BLaER1 (cell line): Measurements from ENCODE around the gene FAM83C.

ENCODE experiments used
- H3K27ac ChIP-seq: shearing (Covaris generic); formaldehyde crosslinking; 2 replicates; pipeline ENCODE4 v1.8.1; 2022
- H3K27me3 ChIP-seq: shearing (Covaris generic); formaldehyde crosslinking; 2 replicates; pipeline ENCODE4 v1.8.1; 2022
- H3K36me3 ChIP-seq: shearing (Covaris generic); formaldehyde crosslinking; 2 replicates; pipeline ENCODE4 v1.8.1; 2022
- H3K4me1 ChIP-seq: shearing (Covaris generic); formaldehyde crosslinking; 2 replicates; pipeline ENCODE4 v1.8.1; 2022
- H3K4me2 ChIP-seq: shearing (Covaris generic); formaldehyde crosslinking; 2 replicates; pipeline ENCODE4 v1.8.1; 2022
- H3K4me3 ChIP-seq: shearing (Covaris generic); formaldehyde crosslinking; 2 replicates; pipeline ENCODE4 v1.8.1; 2022
- H3K9ac ChIP-seq: shearing (Covaris generic); formaldehyde crosslinking; 2 replicates; pipeline ENCODE4 v1.8.1; 2022
- H3K9me3 ChIP-seq: shearing (Covaris generic); formaldehyde crosslinking; 2 replicates; pipeline ENCODE4 v1.8.1; 2022
- H4K20me1 ChIP-seq: shearing (Covaris generic); formaldehyde crosslinking; 2 replicates; pipeline ENCODE4 v1.8.1; 2022
- Cebpa-rat ChIP-seq: shearing (Covaris generic); IDR thresholded peaks from 2 replicates; pipeline ENCODE4 v1.8.1; 2022

FAM83C gene

GRCh38 chr20:35292504-35293285, 470 bp upstream of the FAM83C start:
- no peak overlapping the region for H3K4me3 ChIP-seq
- H3K4me1 ChIP-seq = no peaks in the 10 kb centered on the region
- H4K20me1 ChIP-seq = no peaks in the 10 kb centered on the region
- TF ChIP-seq Cebpa-rat = no peak
- H3K4me2 ChIP-seq = no peak overlapping the region
- H3K9ac ChIP-seq = no peak overlapping the region
- H3K27ac ChIP-seq = no peak overlapping the region
- H3K9me3 ChIP-seq = no peaks in the 10 kb centered on the region
- H3K36me3 ChIP-seq = no peaks in the 10 kb centered on the region
- H3K27me3 ChIP-seq = no peaks in the 10 kb centered on the region; the same call in 1 of the 2 replicates

GRCh38 chr20:35290887-35291417, 1.3 kb downstream of the FAM83C start:
- Histone ChIP-seq H3K9ac (no peak overlapping the region), H3K4me3 (no peak overlapping the region), H4K20me1 (no peaks in the 10 kb centered on the region), H3K36me3 (no peaks in the 10 kb centered on the region), H3K9me3 (no peaks in the 10 kb centered on the region), H3K4me2 (no peak overlapping the region), H3K27me3 (no peaks in the 10 kb centered on the region), H3K4me1 (no peaks in the 10 kb centered on the region), H3K27ac (no peak overlapping the region)
- TF ChIP-seq Cebpa-rat = no peak

GRCh38 chr20:35290186-35290886, 1.9 kb downstream of the FAM83C start:
- Histone ChIP-seq H4K20me1 (no peaks in the 10 kb centered on the region), H3K27me3 (no peaks in the 10 kb centered on the region), H3K4me3 (no peak overlapping the region), H3K4me2 (no peak overlapping the region), H3K4me1 (peaks cover under 1% of the 10 kb centered on the region; the same call in 1 of the 2 replicates), H3K9me3 (no peaks in the 10 kb centered on the region), H3K36me3 (no peaks in the 10 kb centered on the region), H3K9ac (no peak overlapping the region), H3K27ac (no peak overlapping the region)
- no peak for TF ChIP-seq Cebpa-rat

- Histone ChIP-seq H3K27me3 (no peaks in the 10 kb centered on the region), H3K4me3 (no peak overlapping the region), H3K9ac (no peak overlapping the region), H3K4me1 (peaks cover 10% of the 10 kb centered on the region), H4K20me1 (peaks cover 3% of the 10 kb centered on the region; the same call in 1 of the 2 replicates), H3K36me3 (no peaks in the 10 kb centered on the region), H3K9me3 (no peaks in the 10 kb centered on the region), H3K4me2 (no peak overlapping the region), H3K27ac (no peak overlapping the region)
- no peak for TF ChIP-seq Cebpa-rat
Observed at GRCh38 chr20:35288325-35289060, 3.7 kb downstream of the FAM83C start.

GRCh38 chr20:35287509-35288324, 4.5 kb downstream of the FAM83C start:
- H3K9ac ChIP-seq = no peak overlapping the region
- H3K4me3 ChIP-seq = no peak overlapping the region
- peaks cover 3% of the 10 kb centered on the region; the same call in 1 of the 2 replicates for H3K36me3 ChIP-seq
- H4K20me1 ChIP-seq = peaks cover 10% of the 10 kb centered on the region; the same call in 1 of the 2 replicates
- H3K27me3 ChIP-seq = no peaks in the 10 kb centered on the region
- H3K9me3 ChIP-seq = no peaks in the 10 kb centered on the region
- no peak overlapping the region for H3K4me2 ChIP-seq
- no peak overlapping the region for H3K27ac ChIP-seq
- no peak for TF ChIP-seq Cebpa-rat
- peaks cover 18% of the 10 kb centered on the region for H3K4me1 ChIP-seq

GRCh38 chr20:35286899-35287508, 5.2 kb downstream of the FAM83C start:
- H3K9ac ChIP-seq = no peak overlapping the region
- no peak for TF ChIP-seq Cebpa-rat
- H3K27me3 ChIP-seq = no peaks in the 10 kb centered on the region
- peaks cover 18% of the 10 kb centered on the region for H3K4me1 ChIP-seq
- H3K36me3 ChIP-seq = peaks cover 10% of the 10 kb centered on the region
- no peaks in the 10 kb centered on the region for H3K9me3 ChIP-seq
- H3K4me2 ChIP-seq = no peak overlapping the region
- H3K27ac ChIP-seq = no peak overlapping the region
- H4K20me1 ChIP-seq = peaks cover 15% of the 10 kb centered on the region; the same call in 1 of the 2 replicates
- no peak overlapping the region for H3K4me3 ChIP-seq

GRCh38 chr20:35286077-35286898, 5.9 kb downstream of the FAM83C start:
- Histone ChIP-seq H3K27ac (no peak overlapping the region), H3K4me2 (no peak overlapping the region), H3K4me3 (no peak overlapping the region), H4K20me1 (peaks cover 15% of the 10 kb centered on the region; the same call in 1 of the 2 replicates), H3K4me1 (peaks cover 18% of the 10 kb centered on the region), H3K9me3 (no peaks in the 10 kb centered on the region), H3K27me3 (no peaks in the 10 kb centered on the region), H3K9ac (no peak overlapping the region), H3K36me3 (peaks cover 17% of the 10 kb centered on the region)
- no peak for TF ChIP-seq Cebpa-rat

GRCh38 chr20:35285806-35286076, 6.5 kb downstream of the FAM83C start:
- no peak overlapping the region for H3K27ac ChIP-seq

More at GRCh38 chr20:35285806-35286076, 6.5 kb downstream of the FAM83C start:
- Histone ChIP-seq H3K4me1 (peaks cover 18% of the 10 kb centered on the region), H3K9me3 (no peaks in the 10 kb centered on the region), H3K4me2 (no peak overlapping the region), H3K4me3 (no peak overlapping the region), H3K9ac (no peak overlapping the region), H3K27me3 (no peaks in the 10 kb centered on the region), H3K36me3 (peaks cover 23% of the 10 kb centered on the region), H4K20me1 (peaks cover 19% of the 10 kb centered on the region)
- no peak for TF ChIP-seq Cebpa-rat
